Lower leg skin (tissue), 4 donors: ENCODE measurements around the gene ZNF804B. TPM values are rescaled to one million over a fixed set of nuclear protein-coding genes. Genes with fewer than 3 reads are reported as not detected.

Experiments used
- DNase-seq, 2 donors: peaks; one replicate each; pipeline ENCODE4 v3.0.0-alpha.2; 2019; ENCODE audit warnings: low spot score in 2 of 2
- H3K4me3 ChIP-seq: fragments of 200-600 bp; sonication (generic); 2 replicates; pipeline ENCODE4 v1.5.1; 2017; ENCODE audit warnings: mild to moderate bottlenecking, low read depth; ENCODE audit not compliant: poor library complexity, severe bottlenecking
- POLR2A ChIP-seq, 2 donors: fragments of 450-650 bp; IDR thresholded peaks; one replicate each; pipeline ENCODE4 v1.6.1; 2016 to 2017; ENCODE audit warnings: antibody characterized with exemption in 2 of 2, mild to moderate bottlenecking in 1 of 2, moderate library complexity in 1 of 2
- WGBS, 2 donors: methylation state at CpG; one replicate each; pipeline ENCODE4 v1.1.5; 2018; 5-methylcytosine and 5-hydroxymethylcytosine counted together
- intact Hi-C: fragments of 100-400 bp; cut with DNase I; formaldehyde crosslinking; loops from one replicate; pipeline ENCODE4 v1.15.0; 2023; ENCODE audit warnings: low total_unique reads
- total RNA-seq, 4 donors: library from RNA; depleted of rRNA; stranded (reverse); fragments of >200 nt; gene quantifications; one replicate each; pipeline ENCODE4 v1.1.0, GENCODE V29; 2016
- TF ChIP-seq, protein P1 (sequence below), 3 donors: fragments of 450-650 bp; IDR thresholded peaks; one replicate each; pipeline ENCODE4 v1.5.1; 2016; ENCODE audit warnings: antibody characterized with exemption in 3 of 3, mild to moderate bottlenecking in 3 of 3, moderate library complexity in 2 of 3

ZNF804B gene
- total RNA-seq, 4 donors from 2014 or later, result not detected

DNA sequence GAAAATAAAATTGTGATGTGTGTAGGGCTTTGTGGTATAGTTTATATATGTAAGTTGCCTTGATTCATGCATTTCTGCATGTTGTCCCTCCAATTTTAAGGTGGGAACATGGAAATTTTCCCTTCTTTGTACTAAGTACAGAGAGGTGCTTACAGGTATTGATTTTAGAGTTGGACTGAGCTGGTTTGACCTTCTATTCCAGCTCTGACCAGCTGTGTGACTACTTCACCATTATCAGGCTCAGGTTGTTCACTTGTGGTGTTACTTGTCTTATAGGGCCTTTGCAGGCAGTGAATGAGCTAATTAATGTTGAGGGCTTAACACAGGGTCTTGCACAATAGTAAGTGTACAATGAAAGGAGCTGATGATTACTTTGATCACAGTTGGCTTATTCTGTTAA lies 16.3 kb downstream of the ZNF804B start:
- H3K4me3 ChIP-seq, result no peak overlapping the region
- TF ChIP-seq, protein P1, sequence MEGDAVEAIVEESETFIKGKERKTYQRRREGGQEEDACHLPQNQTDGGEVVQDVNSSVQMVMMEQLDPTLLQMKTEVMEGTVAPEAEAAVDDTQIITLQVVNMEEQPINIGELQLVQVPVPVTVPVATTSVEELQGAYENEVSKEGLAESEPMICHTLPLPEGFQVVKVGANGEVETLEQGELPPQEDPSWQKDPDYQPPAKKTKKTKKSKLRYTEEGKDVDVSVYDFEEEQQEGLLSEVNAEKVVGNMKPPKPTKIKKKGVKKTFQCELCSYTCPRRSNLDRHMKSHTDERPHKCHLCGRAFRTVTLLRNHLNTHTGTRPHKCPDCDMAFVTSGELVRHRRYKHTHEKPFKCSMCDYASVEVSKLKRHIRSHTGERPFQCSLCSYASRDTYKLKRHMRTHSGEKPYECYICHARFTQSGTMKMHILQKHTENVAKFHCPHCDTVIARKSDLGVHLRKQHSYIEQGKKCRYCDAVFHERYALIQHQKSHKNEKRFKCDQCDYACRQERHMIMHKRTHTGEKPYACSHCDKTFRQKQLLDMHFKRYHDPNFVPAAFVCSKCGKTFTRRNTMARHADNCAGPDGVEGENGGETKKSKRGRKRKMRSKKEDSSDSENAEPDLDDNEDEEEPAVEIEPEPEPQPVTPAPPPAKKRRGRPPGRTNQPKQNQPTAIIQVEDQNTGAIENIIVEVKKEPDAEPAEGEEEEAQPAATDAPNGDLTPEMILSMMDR (IDR thresholded peaks at IDR 0.05), result no peak
- no peak for TF ChIP-seq POLR2A (IDR thresholded peaks at IDR 0.05)
- intact Hi-C loops, result no loop called here
- DNase-seq, result no peak

DNA sequence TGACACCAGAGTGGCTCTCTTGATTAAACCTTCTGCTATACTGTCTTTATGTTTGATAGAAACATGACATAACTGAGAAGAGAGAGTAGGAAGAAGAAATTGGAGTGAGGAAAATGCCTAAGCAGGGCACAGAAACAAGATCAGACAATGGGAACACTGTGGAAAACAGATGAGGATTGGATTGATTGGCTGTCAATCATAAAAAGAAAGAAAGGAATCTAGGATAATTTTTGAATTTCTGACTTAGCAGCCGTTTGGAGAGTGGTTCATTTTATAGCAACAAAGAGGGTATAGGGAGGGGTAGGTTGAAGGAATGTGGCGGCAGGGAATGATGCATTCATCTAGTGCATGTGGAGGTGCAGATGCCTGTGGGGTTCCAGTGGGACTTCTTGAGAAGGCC lies 28.3 kb downstream of the ZNF804B start:
- 61 to 66% methylated on average over 2 of the region's 2 CpGs for WGBS, 2 donors
- intact Hi-C loops, result no loop called here
- TF ChIP-seq, protein P1 (IDR thresholded peaks at IDR 0.05), result no peak
- no peak for TF ChIP-seq POLR2A (IDR thresholded peaks at IDR 0.05)
- no peak for DNase-seq
- H3K4me3 ChIP-seq, result no peak overlapping the region

DNA sequence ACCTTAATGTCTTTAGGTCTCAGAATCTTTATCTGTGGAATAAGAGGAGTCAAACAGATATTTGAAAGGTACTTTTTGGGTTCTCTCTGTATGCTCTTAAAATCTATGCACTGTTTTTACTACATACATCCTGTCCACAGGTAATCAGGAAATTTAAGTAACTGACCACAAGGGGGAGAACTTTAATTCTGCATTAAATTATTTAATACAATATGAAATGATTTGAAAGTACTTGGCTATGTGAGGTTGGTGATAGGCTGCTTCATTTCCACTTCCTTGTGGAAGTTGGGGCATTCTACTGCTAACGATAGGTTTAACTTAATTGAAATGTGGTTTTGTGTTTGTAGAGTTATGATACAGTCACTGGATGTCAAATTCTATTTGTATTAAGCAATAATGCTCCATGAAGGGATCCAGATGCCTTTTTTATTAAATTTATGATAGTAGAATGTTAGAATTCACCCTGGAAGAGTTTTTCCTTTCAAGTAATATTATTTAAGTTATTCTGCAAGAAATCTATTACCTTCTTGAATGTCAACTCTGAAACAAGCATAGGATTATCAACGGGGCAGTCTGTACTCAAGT lies 30.1 kb downstream of the ZNF804B start:
- DNase-seq, result no peak
- no peak for TF ChIP-seq POLR2A (IDR thresholded peaks at IDR 0.05)
- TF ChIP-seq, protein P1 (IDR thresholded peaks at IDR 0.05), result no peak
- WGBS, 2 donors, result 61 to 63% methylated on average over 2 of the region's 2 CpGs
- intact Hi-C loops, result no loop called here
- no peak overlapping the region for H3K4me3 ChIP-seq

DNA sequence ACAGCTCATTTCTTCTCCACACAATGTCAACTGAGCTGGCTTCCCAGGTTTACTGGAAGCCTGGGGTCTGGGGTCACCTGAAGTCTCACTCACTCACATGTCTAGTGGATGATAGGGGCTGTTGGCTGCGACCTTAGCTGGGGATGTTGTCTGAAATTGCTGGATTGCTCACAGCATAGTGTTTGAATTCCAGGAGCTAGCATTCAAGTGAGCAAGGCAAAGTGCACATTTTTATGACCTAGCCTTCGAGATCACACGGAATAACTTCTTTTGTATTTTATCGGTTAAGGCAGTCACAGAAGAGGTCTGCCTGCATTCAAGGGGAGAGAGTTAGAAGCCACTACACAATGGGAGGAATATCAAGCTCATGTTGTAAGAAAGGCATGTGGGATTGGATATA lies 32.4 kb downstream of the ZNF804B start:
- no peak for DNase-seq
- intact Hi-C loops, result no loop called here
- WGBS, 2 donors, result 70 to 84% methylated on average over 4 of the region's 4 CpGs
- no peak for TF ChIP-seq POLR2A (IDR thresholded peaks at IDR 0.05)
- TF ChIP-seq, protein P1 (IDR thresholded peaks at IDR 0.05), result no peak
- H3K4me3 ChIP-seq, result no peak overlapping the region

DNA sequence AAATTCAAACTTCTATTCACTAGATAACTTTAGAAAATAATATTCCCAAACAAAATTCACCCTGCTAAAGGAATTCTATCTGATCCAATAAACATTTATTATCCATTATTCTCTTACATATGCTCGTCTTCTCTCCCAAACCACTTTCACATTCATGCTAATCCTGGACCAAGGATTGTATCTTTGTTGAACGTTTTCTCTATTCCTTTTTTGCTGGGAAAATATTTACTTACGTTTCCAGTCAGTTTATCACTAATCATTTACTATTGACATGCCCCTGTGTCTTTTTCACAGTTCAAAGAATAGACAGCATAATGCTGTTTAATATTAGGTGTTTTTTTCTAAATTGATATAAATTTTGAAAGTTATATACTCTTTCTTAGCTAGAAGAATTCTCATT lies 32.9 kb downstream of the ZNF804B start:
- 74% methylated on average over 3 of the region's 3 CpGs for whole genome bisulfite sequencing, 2 donors
- TF ChIP-seq, protein P1 (IDR thresholded peaks at IDR 0.05), result no peak
- no peak for TF ChIP-seq POLR2A (IDR thresholded peaks at IDR 0.05)
- no peak overlapping the region for H3K4me3 ChIP-seq
- intact Hi-C loops, result no loop called here
- DNase-seq, result no peak

DNA sequence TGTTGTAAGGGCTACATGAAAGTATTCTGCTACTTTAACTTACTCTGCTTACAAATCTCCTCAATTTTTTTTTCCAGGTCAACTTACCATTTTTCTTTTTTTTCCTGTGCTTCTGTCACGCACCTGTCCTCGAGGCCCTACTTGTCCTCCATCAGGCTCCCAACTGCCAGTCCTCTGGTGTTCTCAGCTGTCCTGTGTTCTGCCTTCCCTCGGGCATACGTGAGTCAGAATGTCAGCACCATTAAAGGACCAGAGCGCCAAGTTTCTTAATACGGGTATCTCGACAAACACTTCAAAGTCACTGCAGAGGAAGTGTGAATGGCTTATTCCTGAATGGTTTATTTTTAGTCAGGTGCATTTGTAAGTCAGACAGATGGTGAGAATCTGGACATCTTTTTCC lies 36.1 kb downstream of the ZNF804B start, which contains the start of gene TEX47:
TEX47 (minus strand) TSS at position 185 of the 400 bp plus-strand sequence. CDS start 795 bp downstream, outside the sequence.
- intact Hi-C loops, result no loop called here
- no peak for DNase-seq
- TF ChIP-seq POLR2A (IDR thresholded peaks at IDR 0.05), result no peak

More for the DNA sequence above, 36.1 kb downstream of the ZNF804B start, which contains the start of gene TEX47:
- no peak within 1 kb of the TSS for H3K4me3 ChIP-seq
- 58 to 63% methylated on average over 7 of the region's 7 CpGs for WGBS, 2 donors
